GM12874 (cell line): Measurements from ENCODE around the gene EPHA3.

Experiments used
- CTCF ChIP-seq: IDR thresholded peaks from 2 replicates; pipeline ENCODE4 v1.5.1; 2011; ENCODE audit warnings: low read depth, mild to moderate bottlenecking, control low read depth, low read length, moderate library complexity; ENCODE audit not compliant: insufficient read depth

Gene EPHA3

GRCh38 chr3:89154416-89154815, 47.0 kb downstream of the EPHA3 start:
- no peak for TF ChIP-seq CTCF

- TF ChIP-seq CTCF = no peak
Measured at GRCh38 chr3:89155811-89156210, 48.4 kb downstream of the EPHA3 start.

GRCh38 chr3:89157575-89157974, 50.2 kb downstream of the EPHA3 start:
- TF ChIP-seq CTCF = no peak

GRCh38 chr3:89159605-89160004, 52.2 kb downstream of the EPHA3 start:
- no peak for TF ChIP-seq CTCF

GRCh38 chr3:89164774-89165173, 57.4 kb downstream of the EPHA3 start:
- TF ChIP-seq CTCF = no peak

GRCh38 chr3:89165636-89166263, 58.3 kb downstream of the EPHA3 start:
- TF ChIP-seq CTCF = no peak

GRCh38 chr3:89171687-89172545, 64.5 kb downstream of the EPHA3 start:
- no peak for TF ChIP-seq CTCF
